ENCODE measurements around the gene NDUFV2.

GRCh38 chr18:9088252-9088651, 14.2 kb upstream of the NDUFV2 start:
- TF ChIP-seq POLR2A (IDR thresholded peaks at IDR 0.05) (no peak), CTCF (IDR thresholded peaks at IDR 0.05) (no peak)

All from stomach (tissue), 4 donors.